B cell (primary cell): Measurements from ENCODE around the gene B4GALNT3. TPM values are rescaled to one million over a fixed set of nuclear protein-coding genes. Genes with fewer than 3 reads are reported as not detected.

Source experiments
- ATAC-seq: fragments of 200-7000 bp; cut with Tn5 transposase; one replicate; pipeline ENCODE4 v1.10.0; 2021; ENCODE audit warnings: low read depth, mild to moderate bottlenecking, moderate number of reproducible peaks, moderate library complexity
- CTCF ChIA-PET: fragments of 350-600 bp; sonication (Branson Sonifier 250); formaldehyde crosslinking; loops from one replicate; lab custom pipeline; 2021; ENCODE audit warnings: antibody characterized with exemption, inconsistent platforms; lab: Charles Lee
- POLR2A ChIA-PET: fragments of 350-600 bp; sonication (Branson Sonifier 250); formaldehyde crosslinking; loops from one replicate; lab custom pipeline; 2021; ENCODE audit warnings: antibody characterized with exemption; lab: Charles Lee
- DNase-seq: peaks from one replicate; pipeline ENCODE4 v3.0.0; 2013
- H2AFZ ChIP-seq: 2 replicates; pipeline ENCODE4 v1.6.1; 2012; ENCODE audit warnings: mild to moderate bottlenecking, low read depth, low read length; ENCODE audit not compliant: insufficient read depth, poor library complexity, severe bottlenecking
- H3K27ac ChIP-seq, 2 donors: 1 replicate in 1 of 2; 2 replicates in 1 of 2; pipeline ENCODE4 v1.5.1; 2012 to 2013; ENCODE audit warnings: low read length in 2 of 2, mild to moderate bottlenecking in 2 of 2, moderate library complexity in 1 of 2
- H3K27me3 ChIP-seq, 4 experiments: fragments of 200-600 bp in 1 of 4; sonication (generic) in 1 of 4; replicated peaks in 1 of 4; 1 replicate in 2 of 4; 2 replicates in 2 of 4; pipeline versions ENCODE4 v1.6.1 to v1.7.0; 2013 to 2016; ENCODE audit warnings: low read length in 3 of 4, mild to moderate bottlenecking in 2 of 4, mixed read lengths in 1 of 4, moderate library complexity in 1 of 4; ENCODE audit not compliant: insufficient read depth in 4 of 4, control insufficient read depth in 3 of 4; ENCODE audit errors: control extremely low read depth in 1 of 4
- H3K36me3 ChIP-seq, 2 experiments: replicated peaks in 1 of 2; 1 replicate in 1 of 2; 2 replicates in 1 of 2; pipeline versions ENCODE4 v1.6.1 to v1.7.1; 2013; ENCODE audit warnings: low read length in 1 of 2; ENCODE audit not compliant: insufficient read depth in 2 of 2, control insufficient read depth in 1 of 2; ENCODE audit errors: control extremely low read depth in 1 of 2, extremely low read depth in 1 of 2
- H3K4me1 ChIP-seq, 2 donors: fragments of 200-600 bp in 1 of 2; sonication (generic) in 1 of 2; 1 replicate in 1 of 2; 2 replicates in 1 of 2; pipeline versions ENCODE4 v1.5.1 to v1.6.1; 2013 to 2017; ENCODE audit warnings: low read length in 2 of 2; ENCODE audit not compliant: control insufficient read depth in 2 of 2, insufficient read depth in 2 of 2
- H3K4me2 ChIP-seq: replicated peaks from 2 replicates; pipeline ENCODE3; 2012; ENCODE audit warnings: mild to moderate bottlenecking, low read depth, low read length; ENCODE audit not compliant: poor library complexity, severe bottlenecking
- H3K4me3 ChIP-seq, 5 experiments: fragments of 200-600 bp in 1 of 5; sonication (generic) in 1 of 5; 1 replicate in 3 of 5; 2 replicates in 2 of 5; pipeline versions ENCODE4 v1.5.1 to v1.7.0; 2011 to 2016; ENCODE audit warnings: low read length in 4 of 5, mild to moderate bottlenecking in 4 of 5, low read depth in 2 of 5, control low read depth in 1 of 5, moderate library complexity in 1 of 5; ENCODE audit not compliant: insufficient read depth in 1 of 5; ENCODE audit errors: control extremely low read depth in 1 of 5, extremely low read depth in 1 of 5
- H3K79me2 ChIP-seq: fragments of 200-600 bp; sonication (generic); one replicate; pipeline ENCODE4 v1.6.0; 2016; ENCODE audit warnings: low read length; ENCODE audit not compliant: control insufficient read depth, insufficient read depth
- H3K9ac ChIP-seq: fragments of 200-600 bp; sonication (generic); 2 replicates; pipeline ENCODE4 v1.6.1; 2017; ENCODE audit warnings: mild to moderate bottlenecking, low read length, moderate library complexity
- H3K9me3 ChIP-seq, 3 donors: one replicate each; pipeline versions ENCODE4 v1.6.1 to v1.7.1; 2013; ENCODE audit warnings: low read length in 2 of 3; ENCODE audit not compliant: control insufficient read depth in 2 of 3, insufficient read depth in 1 of 3; ENCODE audit errors: control extremely low read depth in 1 of 3
- H4K20me1 ChIP-seq: 2 replicates; pipeline ENCODE4 v1.6.0; 2012; ENCODE audit warnings: mild to moderate bottlenecking, low read length; ENCODE audit not compliant: insufficient read depth, control insufficient read depth, poor library complexity, severe bottlenecking
- H3K27ac Mint-ChIP-seq: one replicate; pipeline ENCODE4 v1.8.0; 2021; ENCODE audit warnings: mixed read lengths
- H3K27me3 Mint-ChIP-seq: one replicate; pipeline ENCODE4 v1.8.0; 2021; ENCODE audit warnings: mixed read lengths
- H3K4me1 Mint-ChIP-seq: one replicate; pipeline ENCODE4 v1.8.0; 2021; ENCODE audit warnings: mixed read lengths
- H3K4me3 Mint-ChIP-seq: one replicate; pipeline ENCODE4 v1.8.0; 2021; ENCODE audit warnings: mixed read lengths
- H3K9me3 Mint-ChIP-seq: one replicate; pipeline ENCODE4 v1.8.0; 2022; ENCODE audit warnings: mixed read lengths; ENCODE audit not compliant: insufficient read depth
- CTCF ChIP-seq: fragments of 200-600 bp; IDR thresholded peaks from one replicate; pipeline ENCODE4 v1.8.0; 2022; ENCODE audit warnings: antibody characterized with exemption, mild to moderate bottlenecking
- EZH2 ChIP-seq: IDR thresholded peaks from 2 replicates; pipeline ENCODE4 v1.6.1; 2012; ENCODE audit warnings: borderline replicate concordance, low read depth, mild to moderate bottlenecking, moderate library complexity, low read length; ENCODE audit not compliant: insufficient read depth, poor library complexity, severe bottlenecking
- WGBS: methylation state at CpG from one replicate; pipeline ENCODE4 v1.1.5; 2013; ENCODE audit warnings: missing lambda C conversion rate; ENCODE audit not compliant: insufficient coverage; 5-methylcytosine and 5-hydroxymethylcytosine counted together
- intact Hi-C: fragments of 100-400 bp; cut with micrococcal nuclease; formaldehyde crosslinking; loops from one replicate; pipeline ENCODE4 v1.10.0; 2022
- polyA plus RNA-seq: library from polyadenylated mRNA; depleted of rRNA; stranded (reverse); fragments of >200 nt; gene quantifications from 2 replicates; pipeline ENCODE4 v1.2.3, GENCODE V29; 2012
- total RNA-seq, 2 donors: library from RNA; stranded (reverse); fragments of 120-200 nt in 1 of 2; gene quantifications; 1 replicate in 1 of 2; 2 replicates in 1 of 2; pipeline versions ENCODE4 v1.2.3 to v1.2.4, GENCODE V29; 2013 to 2022

Gene B4GALNT3
- total and polyA plus RNA-seq, 2 donors (not counting 1 experiment from before 2014, with no cell fraction given), result 0.25 TPM; not detected in 1

GRCh38 chr12:455821-456220 is 3.9 kb upstream of the B4GALNT3 start:
- H3K36me3 ChIP-seq, result no peaks in the 10 kb centered on the region
- Mint-ChIP-seq H3K4me1 (peaks cover 10% of the 10 kb centered on the region), H3K4me3 (no peak overlapping the region), H3K27me3 (peaks cover 15% of the 10 kb centered on the region), H3K27ac (no peak overlapping the region), H3K9me3 (no peaks in the 10 kb centered on the region)
- DNase-seq, result no peak
- H3K79me2 ChIP-seq, result no peaks in the 10 kb centered on the region
- H4K20me1 ChIP-seq, result no peaks in the 10 kb centered on the region
- no peak overlapping the region for H3K4me2 ChIP-seq
- POLR2A ChIA-PET, result no interaction called here
- no peak overlapping the region for H3K27ac ChIP-seq
- no peak overlapping the region for H3K4me3 ChIP-seq
- WGBS, result 90% methylated on average over 1 of the region's 2 CpGs
- no peak for TF ChIP-seq CTCF
- no peak for TF ChIP-seq EZH2
- H3K9ac ChIP-seq, result no peak overlapping the region
- H2AFZ ChIP-seq, result no peak overlapping the region
- ATAC-seq, result no peak
- H3K4me1 ChIP-seq, result peaks cover 11 to 13% of the 10 kb centered on the region in 2 donors
- intact Hi-C loops, result no loop called here
- CTCF ChIA-PET, result interaction anchor here (1.7 kb wide), 1 partner anchor 12 kb away, joined by 3 read pairs; no protein-coding TSS in a partner anchor
- peaks cover 0 to 16% (median 9%) of the 10 kb centered on the region in 4 experiments for H3K27me3 ChIP-seq
- peaks cover 0 to 12% (median 0%) of the 10 kb centered on the region in 3 donors for H3K9me3 ChIP-seq

GRCh38 chr12:457676-458075 is 2.1 kb upstream of the B4GALNT3 start:
- peaks cover 12% of the 10 kb centered on the region for H3K4me1 Mint-ChIP-seq
- H3K27ac ChIP-seq, result no peak overlapping the region
- H3K9ac ChIP-seq, result no peak overlapping the region
- ChIA-PET POLR2A (no interaction called here), CTCF (interaction anchor here (1.1 to 1.2 kb wide), 3 partner anchors 8 to 662 kb away, joined by 3 to 5 read pairs (median 4); no protein-coding TSS in a partner anchor)
- peaks cover 0 to 33% (median 14%) of the 10 kb centered on the region in 4 experiments for H3K27me3 ChIP-seq
- H3K27me3 Mint-ChIP-seq, result peaks cover 33% of the 10 kb centered on the region
- H3K4me2 ChIP-seq, result no peak overlapping the region
- H3K79me2 ChIP-seq, result no peaks in the 10 kb centered on the region
- no peaks in the 10 kb centered on the region for H4K20me1 ChIP-seq
- TF ChIP-seq EZH2 (no peak), CTCF (no peak)
- WGBS, result 98% methylated on average over 4 of the region's 4 CpGs
- intact Hi-C loops, result no loop called here
- H3K4me3 Mint-ChIP-seq, result no peak overlapping the region
- no peak overlapping the region for H3K27ac Mint-ChIP-seq
- H3K36me3 ChIP-seq, result no peaks in the 10 kb centered on the region
- no peak overlapping the region for H3K4me3 ChIP-seq
- DNase-seq, result no peak
- H3K4me1 ChIP-seq, result peaks cover 10 to 14% of the 10 kb centered on the region in 2 donors
- no peaks in the 10 kb centered on the region for H3K9me3 Mint-ChIP-seq
- ATAC-seq, result no peak
- H2AFZ ChIP-seq, result no peak overlapping the region
- peaks cover 0 to 11% (median 0%) of the 10 kb centered on the region in 3 donors for H3K9me3 ChIP-seq
